Stimulated activated naive B cell treated with anti-CD40 and anti-IgM and Interleukin-4, amounts not matched to agents 10 μg/mL and 1 μg/mL and 100 μg/mL, for 72 hours (primary cell): ENCODE measurements around the gene PGGHG.

ENCODE experiments used
- ATAC-seq, 2 donors: fragments of 150-1000 bp; cut with Tn5 transposase; replicated peaks; 2 replicates each; pipeline ENCODE4 v1.10.0; 2021; ENCODE audit warnings: moderate library complexity in 1 of 2
- DNase-seq: peaks from one replicate; pipeline ENCODE4 v3.0.0; 2021
- H3K27ac Mint-ChIP-seq: one replicate; pipeline ENCODE4 v1.8.0; 2022; ENCODE audit warnings: mild to moderate bottlenecking, mixed read lengths
- H3K27me3 Mint-ChIP-seq, 2 donors: one replicate each; pipeline ENCODE4 v1.8.0; 2022; ENCODE audit warnings: mixed read lengths in 2 of 2
- H3K36me3 Mint-ChIP-seq, 2 donors: one replicate each; pipeline ENCODE4 v1.8.0; 2022; ENCODE audit warnings: mixed read lengths in 2 of 2, mild to moderate bottlenecking in 1 of 2
- H3K4me1 Mint-ChIP-seq, 2 donors: one replicate each; pipeline ENCODE4 v1.8.0; 2022; ENCODE audit warnings: mixed read lengths in 2 of 2, mild to moderate bottlenecking in 1 of 2
- H3K4me3 Mint-ChIP-seq, 2 donors: one replicate each; pipeline ENCODE4 v1.8.0; 2022; ENCODE audit warnings: mild to moderate bottlenecking in 2 of 2, mixed read lengths in 2 of 2, moderate library complexity in 1 of 2
- H3K9me3 Mint-ChIP-seq, 2 donors: one replicate each; pipeline ENCODE4 v1.8.0; 2022; ENCODE audit warnings: mixed read lengths in 2 of 2, mild to moderate bottlenecking in 1 of 2

Gene PGGHG

DNA sequence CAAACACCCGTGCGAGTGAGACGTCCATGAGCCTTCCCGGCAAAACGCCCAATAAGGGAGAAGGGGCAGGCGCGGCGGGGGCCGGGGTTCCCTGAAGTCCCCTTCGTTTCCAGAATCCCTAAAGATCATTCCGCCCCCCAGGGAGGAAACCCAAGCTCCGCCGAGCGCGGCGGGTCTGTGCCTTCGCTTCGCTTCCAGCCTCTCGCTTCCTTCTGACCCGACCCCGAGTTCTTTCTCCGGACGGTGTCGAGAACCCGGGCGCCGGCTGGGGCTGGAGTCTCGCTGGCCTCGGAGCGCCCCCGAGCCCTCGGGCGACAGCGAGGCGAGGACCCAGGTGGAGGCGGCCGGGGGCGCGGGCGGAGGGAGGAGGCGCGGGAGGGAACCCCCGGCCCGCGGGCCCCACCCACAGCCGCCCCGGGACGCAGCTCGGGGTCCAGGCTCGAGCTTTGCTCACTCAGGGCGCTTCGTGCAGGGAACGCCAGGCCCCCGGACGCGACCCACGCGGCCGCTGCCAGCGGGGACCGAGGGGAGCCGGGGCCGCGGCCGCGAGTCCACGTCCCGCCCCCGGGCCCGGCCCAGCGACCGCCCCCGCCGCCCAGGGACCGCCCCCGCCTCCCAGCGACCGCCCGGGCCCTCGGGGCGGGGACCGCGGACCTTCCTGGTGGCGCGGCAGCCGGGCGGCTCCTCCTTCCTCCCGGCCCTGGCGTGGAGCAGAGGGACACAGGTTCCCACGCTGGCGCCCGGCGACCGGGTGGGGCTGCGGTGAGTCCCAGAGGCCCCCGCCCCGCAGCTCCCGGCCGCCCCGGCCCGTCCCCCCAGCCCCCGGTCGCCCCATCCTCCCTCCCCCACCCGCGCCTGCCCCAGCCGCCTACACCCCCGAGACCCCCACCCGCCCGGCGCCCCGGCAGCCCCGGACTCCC, at the start of gene PGGHG:
Gene PGGHG (plus strand): TSS at position 649 of the 920 bp plus-strand sequence. CDS start 691 bp downstream, outside the sequence.
- DNase-seq = no peak

DNA sequence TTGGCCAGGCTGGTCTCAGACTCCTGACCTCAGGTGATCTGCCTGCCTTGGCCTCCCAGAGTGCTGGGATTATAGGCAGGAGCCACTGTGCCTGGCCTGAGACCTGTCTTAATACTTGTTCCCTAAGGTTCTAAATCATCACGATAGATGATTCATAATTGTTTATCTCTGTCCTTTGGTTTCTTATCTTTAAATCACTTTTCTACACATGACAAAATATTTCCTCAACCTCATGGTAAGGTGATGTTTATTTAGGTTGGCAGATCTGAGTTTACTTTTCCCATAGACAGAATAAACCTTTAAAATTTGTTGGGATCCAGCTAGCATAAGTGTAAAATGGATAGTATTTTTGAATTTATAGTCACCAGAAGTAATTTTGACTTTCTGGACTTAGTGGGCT, 48.6 kb upstream of the PGGHG start:
- DNase-seq (no peak), ATAC-seq (no peak)
- Mint-ChIP-seq H3K36me3 (peaks cover 34 to 35% of the 10 kb centered on the region in 2 donors), H3K27me3 (no peaks in the 10 kb centered on the region), H3K27ac (no peak overlapping the region), H3K4me3 (no peak overlapping the region), H3K9me3 (no peaks in the 10 kb centered on the region), H3K4me1 (peaks cover 14 to 35% of the 10 kb centered on the region in 2 donors)

More for the DNA sequence above, at the start of gene PGGHG:
- H3K36me3 Mint-ChIP-seq = peaks cover 1 to 13% of the 10 kb centered on the region in 2 donors
- H3K9me3 Mint-ChIP-seq = no peaks in the 10 kb centered on the region
- peak within 1 kb of the TSS; percentile 85 for H3K4me3 Mint-ChIP-seq
- peak; percentile 66 to 79 for ATAC-seq
- peak within 1 kb of the TSS; percentile 85 for H3K27ac Mint-ChIP-seq
- H3K27me3 Mint-ChIP-seq = peaks cover 8 to 36% of the 10 kb centered on the region in 2 donors
- peaks cover 19 to 27% of the 10 kb centered on the region in 2 donors for H3K4me1 Mint-ChIP-seq

DNA sequence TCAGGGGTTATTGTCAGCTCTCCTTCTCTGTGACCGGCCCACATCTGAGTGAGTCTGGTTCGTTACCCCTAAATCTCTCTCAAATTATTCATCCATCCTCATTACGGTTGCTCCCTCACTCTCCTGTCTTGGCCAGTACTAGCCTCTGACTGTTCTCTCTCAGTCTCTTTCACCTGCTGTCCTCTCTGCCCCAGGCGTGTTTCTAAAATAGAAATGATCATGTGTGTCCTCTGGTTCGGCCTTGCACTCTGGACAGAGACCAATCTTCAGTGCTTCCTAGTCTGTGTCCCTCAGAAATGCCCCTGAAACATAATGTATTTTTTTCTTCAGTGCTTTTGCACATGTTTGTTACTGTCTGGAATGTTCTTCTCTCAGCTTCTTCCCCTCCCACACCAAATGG, 47.3 kb upstream of the PGGHG start:
- no peaks in the 10 kb centered on the region for H3K9me3 Mint-ChIP-seq
- H3K27ac Mint-ChIP-seq = no peak overlapping the region
- ATAC-seq = no peak
- H3K27me3 Mint-ChIP-seq = no peaks in the 10 kb centered on the region
- H3K4me1 Mint-ChIP-seq = peaks cover 12 to 31% of the 10 kb centered on the region in 2 donors
- H3K36me3 Mint-ChIP-seq = peaks cover 37 to 47% of the 10 kb centered on the region in 2 donors
- no peak overlapping the region for H3K4me3 Mint-ChIP-seq
- no peak for DNase-seq

DNA sequence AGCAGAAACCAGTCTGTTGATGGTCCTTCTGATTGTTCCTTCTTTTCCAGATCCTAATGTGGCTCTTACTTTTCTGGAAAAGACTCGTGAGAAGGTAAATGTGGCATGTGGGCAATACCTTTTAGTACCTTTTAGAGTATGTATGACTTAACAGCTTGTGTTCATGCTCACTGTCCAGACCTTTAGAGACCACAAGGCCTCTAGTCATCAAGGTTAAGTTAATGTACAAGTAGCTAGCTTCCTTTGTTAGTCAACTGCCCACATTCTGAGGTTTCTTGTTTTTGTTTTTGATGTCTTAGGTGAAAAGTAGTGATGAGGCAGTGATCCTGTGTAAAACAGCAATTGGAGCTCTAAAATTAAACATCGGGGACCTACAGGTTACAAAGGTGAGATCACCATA, 44.5 kb upstream of the PGGHG start:
- peaks cover 37 to 63% of the 10 kb centered on the region in 2 donors for H3K36me3 Mint-ChIP-seq
- no peak overlapping the region for H3K27ac Mint-ChIP-seq
- no peaks in the 10 kb centered on the region for H3K27me3 Mint-ChIP-seq
- no peak for ATAC-seq
- peaks cover 9 to 19% of the 10 kb centered on the region in 2 donors for H3K4me1 Mint-ChIP-seq
- H3K4me3 Mint-ChIP-seq = no peak overlapping the region
- DNase-seq = no peak
- no peaks in the 10 kb centered on the region for H3K9me3 Mint-ChIP-seq

DNA sequence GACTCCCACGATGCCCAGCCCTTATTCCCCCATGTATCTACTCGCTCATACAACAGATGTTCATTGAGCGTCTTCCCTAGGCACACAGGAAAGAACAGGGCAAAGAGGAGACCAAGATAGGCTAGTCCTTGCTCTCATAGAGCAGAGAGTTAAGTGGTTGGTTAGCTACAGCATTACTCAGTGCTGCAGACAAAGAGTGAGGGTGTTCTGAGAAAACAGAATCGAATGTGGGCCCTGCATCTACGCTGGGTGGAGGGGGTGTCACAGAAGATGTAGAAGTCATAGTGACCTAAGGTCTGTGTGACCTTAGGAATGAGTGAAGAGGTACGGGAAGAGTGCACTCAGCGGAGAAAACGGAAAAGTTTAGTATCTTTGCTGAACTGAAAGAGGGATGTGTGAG, 39.9 kb upstream of the PGGHG start:
- DNase-seq (no peak), ATAC-seq (no peak)
- peaks cover 5% of the 10 kb centered on the region in 2 donors for H3K4me1 Mint-ChIP-seq
- H3K36me3 Mint-ChIP-seq = peaks cover 33 to 73% of the 10 kb centered on the region in 2 donors
- no peaks in the 10 kb centered on the region for H3K27me3 Mint-ChIP-seq
- H3K4me3 Mint-ChIP-seq = no peak overlapping the region
- H3K27ac Mint-ChIP-seq = no peak overlapping the region
- H3K9me3 Mint-ChIP-seq = no peaks in the 10 kb centered on the region

DNA sequence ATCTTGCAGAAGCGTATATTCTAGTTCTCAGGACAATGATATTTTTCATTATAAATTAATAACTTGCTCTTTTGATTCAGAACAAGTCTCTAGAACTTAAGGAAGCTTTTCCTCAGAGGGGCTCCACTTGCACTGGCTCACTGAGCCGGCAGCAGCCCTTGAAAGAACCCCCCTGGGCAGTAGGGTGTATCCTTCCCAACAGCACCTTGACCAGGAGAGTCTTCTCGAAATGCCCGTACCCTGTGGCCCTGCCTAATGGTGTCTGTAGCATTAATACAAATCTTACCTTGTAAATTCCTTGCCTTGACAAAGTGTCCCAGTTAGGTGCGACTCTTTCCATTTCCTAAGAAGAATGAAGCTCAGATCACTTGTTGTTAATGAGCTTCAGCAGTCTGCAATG, 38.7 kb upstream of the PGGHG start:
- peaks cover 28 to 70% of the 10 kb centered on the region in 2 donors for H3K36me3 Mint-ChIP-seq
- H3K27ac Mint-ChIP-seq = no peak overlapping the region
- H3K9me3 Mint-ChIP-seq = no peaks in the 10 kb centered on the region
- H3K27me3 Mint-ChIP-seq = no peaks in the 10 kb centered on the region
- no peak for ATAC-seq
- no peak for DNase-seq
- peaks cover 5% of the 10 kb centered on the region in 2 donors for H3K4me1 Mint-ChIP-seq
- H3K4me3 Mint-ChIP-seq = no peak overlapping the region

DNA sequence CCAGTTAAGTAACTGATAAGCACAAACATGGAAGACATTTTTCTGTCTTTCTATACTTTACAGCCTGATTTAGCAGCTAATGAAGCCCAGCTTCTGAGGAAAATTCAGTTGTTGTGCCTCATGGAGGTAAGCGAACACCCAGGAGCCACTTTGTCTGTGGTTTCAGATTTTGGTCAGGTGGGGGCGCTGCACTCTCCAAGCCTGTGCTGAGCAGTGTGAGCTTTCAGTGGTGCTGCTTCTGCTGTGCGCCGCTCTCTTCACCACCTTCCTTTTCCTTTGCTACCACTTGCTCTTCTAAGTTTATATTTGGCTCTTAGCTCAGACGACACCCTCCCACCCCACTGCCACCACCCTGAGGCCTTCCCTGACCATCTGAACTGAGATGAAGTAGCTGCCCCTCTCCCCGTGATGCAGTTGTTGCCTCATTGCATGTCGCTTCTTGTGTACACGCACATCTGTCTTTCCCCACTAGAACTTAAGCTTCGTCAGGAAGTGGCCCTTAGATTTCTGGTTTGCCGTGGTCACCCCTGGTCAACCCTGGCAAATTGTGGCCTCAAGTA, 38.1 kb upstream of the PGGHG start:
- DNase-seq (peak; percentile 42), ATAC-seq (peak; percentile 92 to 96)
- Mint-ChIP-seq H3K27me3 (no peaks in the 10 kb centered on the region), H3K27ac (no peak overlapping the region), H3K9me3 (peaks cover 0 to 2% of the 10 kb centered on the region in 2 donors), H3K36me3 (peaks cover 27 to 66% of the 10 kb centered on the region in 2 donors), H3K4me1 (peaks cover 7 to 9% of the 10 kb centered on the region in 2 donors), H3K4me3 (no peak overlapping the region)

DNA sequence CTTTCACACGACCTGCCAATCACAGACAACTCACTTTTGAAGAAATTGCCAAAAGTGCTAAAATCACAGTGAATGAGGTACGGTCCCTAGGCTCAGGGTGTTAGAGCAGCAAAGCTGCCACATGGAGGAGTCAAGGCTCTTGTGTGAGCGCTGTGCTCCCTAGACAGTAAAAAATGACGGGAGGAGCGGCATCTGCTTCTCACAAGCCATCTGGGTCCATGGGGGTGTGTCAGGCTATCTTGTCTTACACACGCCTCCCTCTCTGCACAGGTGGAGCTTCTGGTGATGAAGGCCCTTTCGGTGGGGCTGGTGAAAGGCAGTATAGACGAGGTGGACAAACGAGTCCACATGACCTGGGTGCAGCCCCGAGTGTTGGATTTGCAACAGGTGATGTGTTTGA, 37.4 kb upstream of the PGGHG start:
- Mint-ChIP-seq H3K4me1 (peaks cover 7 to 16% of the 10 kb centered on the region in 2 donors), H3K4me3 (no peak overlapping the region), H3K9me3 (peaks cover 0 to 3% of the 10 kb centered on the region in 2 donors), H3K36me3 (peaks cover 28 to 58% of the 10 kb centered on the region in 2 donors), H3K27me3 (no peaks in the 10 kb centered on the region), H3K27ac (no peak overlapping the region)
- ATAC-seq (no peak), DNase-seq (no peak)

DNA sequence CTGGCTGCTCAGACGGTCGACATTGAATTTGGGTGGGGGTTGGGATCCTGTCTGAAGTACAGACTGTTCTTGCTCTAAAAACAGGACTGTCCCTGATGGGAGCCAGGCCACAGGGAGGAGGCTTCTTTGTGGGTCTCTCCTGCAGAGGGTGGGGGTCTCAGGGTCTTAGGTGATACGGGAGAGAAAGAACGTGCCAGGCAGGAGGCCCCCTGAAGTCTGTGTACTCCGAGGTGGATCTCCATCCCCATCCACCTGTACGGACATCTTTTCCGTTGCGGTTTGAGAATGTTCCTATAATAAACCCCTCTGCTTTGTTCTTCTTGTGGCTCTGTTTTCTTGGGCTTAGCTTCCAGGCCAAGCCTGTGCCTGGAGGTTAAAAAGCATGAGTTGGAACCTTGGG, 36.3 kb upstream of the PGGHG start:
- Mint-ChIP-seq H3K27me3 (no peaks in the 10 kb centered on the region), H3K4me1 (peaks cover 16 to 27% of the 10 kb centered on the region in 2 donors), H3K9me3 (peaks cover 0 to 3% of the 10 kb centered on the region in 2 donors), H3K4me3 (no peak overlapping the region), H3K36me3 (peaks cover 26 to 49% of the 10 kb centered on the region in 2 donors), H3K27ac (no peak overlapping the region)
- ATAC-seq (no peak), DNase-seq (no peak)

DNA sequence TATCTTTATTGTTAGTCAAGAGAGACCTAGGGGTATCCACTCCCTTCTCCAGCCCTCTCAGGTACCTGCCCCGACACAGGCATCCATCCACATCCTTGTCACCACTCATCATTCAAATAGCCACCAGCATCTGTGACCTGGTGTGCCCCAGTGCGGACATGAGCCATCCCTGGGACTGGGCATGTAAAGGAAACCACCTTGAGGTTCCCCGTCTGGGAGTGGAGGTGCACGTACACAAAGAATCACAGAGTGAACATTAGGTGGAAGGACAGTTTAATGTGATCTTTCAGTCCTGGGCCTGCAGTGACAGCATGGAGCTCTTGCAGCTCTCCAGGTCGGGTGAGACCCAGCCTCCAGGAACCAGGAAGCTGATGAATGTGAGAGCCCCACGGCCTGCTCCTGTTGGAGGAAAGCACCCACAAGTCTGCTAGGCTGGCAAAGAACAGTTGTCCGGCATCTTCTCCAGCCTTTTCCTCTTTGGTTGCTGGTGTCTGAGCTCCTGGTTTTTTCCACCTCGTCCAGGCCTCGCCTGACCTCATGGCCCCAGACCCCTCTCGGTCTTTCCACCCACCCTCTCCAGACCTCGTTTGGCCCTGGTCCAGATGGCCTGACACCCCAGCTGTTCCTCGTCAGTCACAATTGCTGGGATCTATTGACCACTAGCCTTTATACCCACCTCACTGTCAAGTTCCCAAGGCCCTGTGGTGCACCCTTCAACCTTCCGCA, 35.6 kb upstream of the PGGHG start:
- H3K36me3 Mint-ChIP-seq = peaks cover 26 to 45% of the 10 kb centered on the region in 2 donors
- H3K4me1 Mint-ChIP-seq = peaks cover 21 to 34% of the 10 kb centered on the region in 2 donors
- H3K27ac Mint-ChIP-seq = no peak overlapping the region

DNA sequence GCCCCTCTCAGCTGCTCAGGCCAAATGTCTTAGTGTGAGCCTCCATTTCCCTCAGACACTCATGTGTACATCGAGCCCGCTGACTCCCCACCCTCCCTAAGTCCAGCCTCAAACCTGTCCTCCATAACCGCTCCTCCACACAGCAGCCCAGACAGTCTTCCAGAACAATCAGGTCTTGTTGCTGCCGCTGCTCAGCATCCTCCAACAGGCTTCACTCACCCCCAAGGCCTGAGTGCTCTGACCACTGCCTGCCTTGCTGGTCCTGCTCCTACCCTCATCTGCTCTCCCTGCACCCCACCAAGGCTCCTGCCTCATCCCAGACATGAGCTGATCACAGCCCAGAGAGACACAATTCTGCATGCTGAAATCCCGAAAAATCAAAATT, 35.0 kb upstream of the PGGHG start:
- H3K9me3 Mint-ChIP-seq = peaks cover 0 to 3% of the 10 kb centered on the region in 2 donors
- DNase-seq (no peak), ATAC-seq (no peak)
- no peaks in the 10 kb centered on the region for H3K27me3 Mint-ChIP-seq
- H3K36me3 Mint-ChIP-seq = peaks cover 26 to 41% of the 10 kb centered on the region in 2 donors
- H3K4me3 Mint-ChIP-seq = peak overlapping the region in 1 of 2 donors; percentile 15
- H3K4me1 Mint-ChIP-seq = peaks cover 22 to 36% of the 10 kb centered on the region in 2 donors
- no peak overlapping the region for H3K27ac Mint-ChIP-seq

More for the DNA sequence above, 35.6 kb upstream of the PGGHG start:
- Mint-ChIP-seq H3K27me3 (no peaks in the 10 kb centered on the region), H3K4me3 (no peak overlapping the region), H3K9me3 (peaks cover 0 to 3% of the 10 kb centered on the region in 2 donors)
- no peak for DNase-seq
- no peak for ATAC-seq

DNA sequence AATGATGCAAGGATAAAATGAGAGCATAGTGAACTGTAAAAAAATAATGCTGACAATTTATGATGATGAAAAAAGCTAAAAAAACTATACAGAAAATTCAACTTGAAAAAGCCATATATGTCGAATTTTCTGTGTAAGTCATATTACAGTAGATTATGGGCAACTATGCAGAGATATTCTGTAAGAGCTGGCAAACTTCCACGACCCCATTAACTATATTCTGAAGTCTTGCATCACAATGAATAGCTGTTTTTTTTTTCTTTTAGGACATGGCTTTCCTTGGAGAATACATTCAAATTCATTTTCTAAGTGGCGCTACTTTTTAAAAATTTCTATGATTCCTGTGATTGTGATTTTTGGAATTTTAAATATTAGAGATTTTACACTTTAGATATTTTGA, 33.8 kb upstream of the PGGHG start:
- DNase-seq = no peak
- Mint-ChIP-seq H3K4me1 (peaks cover 22 to 36% of the 10 kb centered on the region in 2 donors), H3K27me3 (peaks cover 0 to 5% of the 10 kb centered on the region in 2 donors)

DNA sequence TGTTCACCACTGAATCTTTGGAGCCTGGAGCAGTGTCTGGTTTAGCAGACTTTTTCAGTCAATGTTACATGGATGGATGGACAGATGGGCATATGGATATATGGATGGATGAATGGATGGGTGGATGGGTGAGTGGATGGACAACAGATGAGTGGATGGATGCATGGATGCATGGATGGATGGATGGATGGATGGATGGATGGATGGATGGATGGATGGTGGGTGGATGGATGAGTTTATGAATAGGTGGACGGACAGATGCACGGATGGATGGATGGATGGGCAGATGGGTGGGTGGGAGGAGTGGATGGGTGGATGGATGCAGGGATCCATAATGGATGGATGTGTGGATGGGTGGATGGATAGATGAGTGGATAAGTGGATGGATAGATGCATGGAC, 33.1 kb upstream of the PGGHG start:
- Mint-ChIP-seq H3K4me1 (peaks cover 21 to 36% of the 10 kb centered on the region in 2 donors), H3K27me3 (peaks cover 0 to 5% of the 10 kb centered on the region in 2 donors), H3K36me3 (peaks cover 21 to 30% of the 10 kb centered on the region in 2 donors), H3K27ac (peak overlapping the region; percentile 28), H3K9me3 (peaks cover 0 to 3% of the 10 kb centered on the region in 2 donors), H3K4me3 (peak overlapping the region in 1 of 2 donors; percentile 30)
- DNase-seq (no peak), ATAC-seq (no peak)

More for the DNA sequence above, 33.8 kb upstream of the PGGHG start:
- ATAC-seq = no peak
- Mint-ChIP-seq H3K9me3 (peaks cover 0 to 3% of the 10 kb centered on the region in 2 donors), H3K4me3 (no peak overlapping the region), H3K36me3 (peaks cover 21 to 35% of the 10 kb centered on the region in 2 donors), H3K27ac (no peak overlapping the region)
